ENCODE data around the gene RNF41. TPM values are rescaled to one million over a fixed set of nuclear protein-coding genes. Genes with fewer than 3 reads are reported as not detected.
"Not testable (repeated sequence)": the region's sequence is repeated elsewhere in the genome, so short reads cannot be mapped to it uniquely, and the experiment has no call there.

Gene RNF41
- 37.8 and 40.7 TPM in 2 replicates for total RNA-seq

- intact Hi-C loops (cut with micrococcal nuclease), result loop anchor here (1.0 to 5.0 kb wide), 15 partner anchors 36 to 865 kb away; partner anchors contain the start of genes ANKRD52, BAZ2A, CS and IL23A
Observed at GRCh38 chr12:56221757-56222530, at the start of gene RNF41. RNF41 (minus strand) TSS chr12:56221922; CDS start chr12:56214047, 7,875 bp downstream.

- intact Hi-C loops (cut with micrococcal nuclease), result no loop called here
Observed at GRCh38 chr12:56271031-56271430, 49.3 kb upstream of the RNF41 start.

- intact Hi-C loops (cut with micrococcal nuclease), result loop anchor here (1.0 to 2.0 kb wide), 5 partner anchors 71 to 201 kb away; partner anchors contain the start of genes IL23A and SPRYD4
Observed at GRCh38 chr12:56267443-56268071, 45.8 kb upstream of the RNF41 start.

GRCh38 chr12:56266693-56267442 is 45.1 kb upstream of the RNF41 start, which contains the start of gene COQ10A:
COQ10A (plus strand) TSS chr12:56266942; CDS start chr12:56267119, 177 bp downstream.
- intact Hi-C loops (cut with micrococcal nuclease), result loop anchor here (1.0 to 2.0 kb wide), 12 partner anchors 9 to 294 kb away; partner anchors contain the start of genes ANKRD52, CS, IL23A and NABP2

- intact Hi-C loops (cut with micrococcal nuclease), result loop anchor here (1.0 to 2.0 kb wide), 10 partner anchors 8 to 293 kb away; partner anchors contain the start of genes ANKRD52, CS, IL23A and NABP2
Observed at GRCh38 chr12:56266068-56266692, 44.5 kb upstream of the RNF41 start.

- intact Hi-C loops (cut with micrococcal nuclease), result not testable (repeated sequence)
Observed at GRCh38 chr12:56262955-56263354, 41.2 kb upstream of the RNF41 start.

- intact Hi-C loops (cut with micrococcal nuclease), result no loop called here
Observed at GRCh38 chr12:56261503-56262232, 39.9 kb upstream of the RNF41 start.

- intact Hi-C loops (cut with micrococcal nuclease), result no loop called here
Observed at GRCh38 chr12:56260921-56261320, 39.2 kb upstream of the RNF41 start.

- intact Hi-C loops (cut with micrococcal nuclease), result no loop called here
Observed at GRCh38 chr12:56260380-56260779, 38.7 kb upstream of the RNF41 start.

GRCh38 chr12:56258820-56259183 is 37.1 kb upstream of the RNF41 start:
- intact Hi-C loops (cut with micrococcal nuclease), result loop anchor here (1.0 to 2.0 kb wide), 11 partner anchors 7 to 440 kb away; partner anchors contain the start of genes COQ10A, CS, ORMDL2 and RPS26

- intact Hi-C loops (cut with micrococcal nuclease), result loop anchor here (1.0 to 2.0 kb wide), 11 partner anchors 8 to 439 kb away; partner anchors contain the start of genes COQ10A, CS, ORMDL2 and RPS26
Observed at GRCh38 chr12:56258068-56258819, 36.5 kb upstream of the RNF41 start, which contains the start of gene ANKRD52. ANKRD52 (minus strand) TSS chr12:56258384; CDS start chr12:56258269, 115 bp downstream.

- intact Hi-C loops (cut with micrococcal nuclease), result loop anchor here (1.0 to 2.0 kb wide), 11 partner anchors 9 to 439 kb away; partner anchors contain the start of genes COQ10A, CS, ORMDL2 and RPS26
Observed at GRCh38 chr12:56257491-56258067, 35.9 kb upstream of the RNF41 start.

- intact Hi-C loops (cut with micrococcal nuclease), result no loop called here
Observed at GRCh38 chr12:56257071-56257470, 35.3 kb upstream of the RNF41 start.

GRCh38 chr12:56256326-56256960 is 34.7 kb upstream of the RNF41 start:
- intact Hi-C loops (cut with micrococcal nuclease), result no loop called here

GRCh38 chr12:56255671-56256070 is 33.9 kb upstream of the RNF41 start:
- intact Hi-C loops (cut with micrococcal nuclease), result no loop called here

GRCh38 chr12:56253091-56253490 is 31.4 kb upstream of the RNF41 start:
- intact Hi-C loops (cut with micrococcal nuclease), result no loop called here

- intact Hi-C loops (cut with micrococcal nuclease), result no loop called here
Observed at GRCh38 chr12:56252649-56253048, 30.9 kb upstream of the RNF41 start.

GRCh38 chr12:56248711-56249110 is 27.0 kb upstream of the RNF41 start:
- intact Hi-C loops (cut with micrococcal nuclease), result no loop called here

All from T-helper 1 cell treated with Interleukin-12 subunit alpha and Interleukin-12 subunit beta and Interleukin-4 antibody, amounts not matched to agents 30 ng/mL and 1 ng/mL, for 36 hours (primary cell).